HG02642 (cell line): ENCODE results near the gene KCNE2.

Experiments
- ATAC-seq: cut with Tn5 transposase; IDR thresholded peaks from one replicate; pipeline ENCODE4 v1.9.1; 2021; ENCODE audit warnings: mild to moderate bottlenecking; ENCODE audit not compliant: unreplicated experiment, poor library complexity

The KCNE2 gene

GRCh38 chr21:34363733-34364132, at the start of gene KCNE2:
Gene KCNE2 (plus strand): TSS chr21:34364006. CDS start chr21:34370479, 6,473 bp downstream.
- ATAC-seq, result no peak

DNA sequence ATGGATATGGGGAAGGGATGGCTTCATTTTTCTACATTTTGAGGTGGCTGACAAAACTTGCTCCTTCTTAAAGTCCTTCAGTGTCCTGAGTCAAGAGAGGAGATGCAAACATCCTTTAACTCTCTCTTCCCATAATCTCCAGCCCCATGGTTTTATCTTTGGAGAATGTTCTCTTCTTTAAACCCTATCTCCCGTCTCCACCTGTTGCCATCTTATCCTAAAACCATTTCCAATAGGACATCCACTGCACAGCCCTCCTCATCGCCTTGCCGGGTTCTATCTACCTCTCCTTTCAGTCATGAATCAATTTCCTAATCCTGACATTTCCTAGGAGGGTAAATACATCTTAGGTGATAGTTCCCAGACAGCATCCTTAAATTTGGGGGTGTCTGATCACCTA, 44.2 kb upstream of the KCNE2 start:
- ATAC-seq, result no peak

- ATAC-seq, result no peak
Measured at GRCh38 chr21:34320011-34320410, 43.8 kb upstream of the KCNE2 start.

- ATAC-seq, result no peak
Measured at GRCh38 chr21:34330055-34330454, 33.8 kb upstream of the KCNE2 start.

- no peak for ATAC-seq
Measured at GRCh38 chr21:34331726-34332125, 32.1 kb upstream of the KCNE2 start.

- ATAC-seq, result no peak
Measured at GRCh38 chr21:34332347-34332746, 31.5 kb upstream of the KCNE2 start.

GRCh38 chr21:34333121-34333739, 30.6 kb upstream of the KCNE2 start:
- ATAC-seq, result no peak

- ATAC-seq, result no peak
Measured at GRCh38 chr21:34335316-34335715, 28.5 kb upstream of the KCNE2 start.

DNA sequence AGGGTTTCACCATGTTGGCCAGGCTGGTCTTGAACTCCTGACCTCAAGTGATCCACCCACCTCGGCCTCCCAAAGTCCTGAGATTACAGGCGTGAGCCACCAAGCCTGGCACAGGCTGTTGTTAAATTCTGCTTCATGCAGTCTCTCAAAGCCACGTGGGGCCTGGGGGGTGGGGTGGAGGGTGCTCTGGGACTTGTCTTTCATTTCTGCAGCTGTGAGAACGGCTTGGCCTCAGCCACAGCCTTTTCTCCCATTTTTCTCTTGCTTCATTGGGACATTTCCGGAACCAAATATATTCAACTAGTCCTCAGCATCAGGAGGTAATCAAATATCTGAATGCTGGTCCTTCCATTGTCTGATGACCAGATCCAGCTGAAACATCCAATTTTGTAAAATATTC, 27.6 kb upstream of the KCNE2 start:
- ATAC-seq, result no peak

DNA sequence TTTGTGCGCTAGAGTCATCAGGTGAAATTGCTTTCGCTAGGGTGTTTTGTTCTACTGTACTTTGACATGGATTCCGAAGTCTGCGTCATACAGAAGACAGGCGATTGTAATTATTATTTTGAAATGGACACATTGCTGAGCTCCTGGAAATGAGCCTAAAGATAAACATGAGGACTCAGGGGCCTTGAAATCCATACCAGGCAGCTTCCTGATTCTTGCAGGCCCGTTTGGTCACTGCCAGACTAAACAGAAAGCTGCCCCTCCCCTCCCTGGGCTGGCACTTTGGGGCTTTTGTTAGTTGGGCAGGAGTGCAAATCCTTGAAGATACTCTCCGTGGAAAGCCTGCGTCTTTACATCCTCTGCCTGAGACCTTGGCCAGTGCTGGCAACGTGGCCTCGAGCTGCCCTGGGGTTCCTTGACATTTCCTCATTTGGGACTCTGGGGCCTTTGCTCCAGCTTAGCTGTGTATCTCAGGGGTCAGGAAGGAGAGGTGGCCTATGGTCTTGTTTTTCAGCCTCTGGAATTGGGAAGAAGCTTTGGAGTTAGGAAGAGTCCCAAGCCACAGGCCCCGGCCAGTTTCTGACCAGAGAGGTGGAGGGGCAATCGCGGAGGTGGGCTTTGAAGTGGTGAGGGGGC, 26.9 kb upstream of the KCNE2 start:
- no peak for ATAC-seq

DNA sequence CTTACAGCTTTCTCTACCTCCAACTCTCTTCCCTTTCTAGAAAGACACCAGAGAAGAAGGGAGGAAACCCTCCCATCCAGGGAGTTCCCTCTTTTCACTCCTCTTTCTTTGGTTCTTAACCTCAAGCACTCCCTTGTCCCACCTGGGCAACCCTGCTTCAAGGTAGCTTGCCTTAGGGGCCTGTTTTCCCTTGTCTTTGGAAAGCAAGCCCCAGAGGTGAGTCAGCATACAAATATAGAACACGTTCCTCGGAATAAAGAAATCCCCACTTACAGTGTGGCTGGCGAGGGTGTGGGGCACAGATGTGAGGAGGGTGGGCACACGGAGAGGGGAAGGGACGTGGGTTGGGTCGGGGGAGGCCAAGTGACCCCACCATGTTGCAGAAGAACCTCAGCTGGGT, 26.1 kb upstream of the KCNE2 start:
- no peak for ATAC-seq

DNA sequence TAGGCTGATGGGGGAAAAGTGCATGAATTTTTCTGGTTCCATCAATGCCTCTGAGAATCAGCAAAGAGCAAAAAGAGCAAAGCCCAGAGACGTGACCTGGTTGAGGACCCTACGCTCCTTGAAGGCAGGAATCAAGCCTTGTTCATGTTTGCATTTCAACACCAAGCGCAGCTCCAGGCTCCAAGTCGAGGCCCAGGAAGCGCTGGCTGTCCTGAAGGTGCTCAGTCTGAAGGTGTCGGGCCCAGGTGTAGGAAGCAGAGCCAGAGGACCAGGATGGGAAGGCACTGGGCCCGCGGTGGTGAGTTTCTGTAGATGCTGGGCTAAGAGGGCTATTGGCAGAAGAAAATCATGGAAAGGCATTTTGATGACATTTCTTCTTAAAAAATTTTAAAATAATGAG, 25.6 kb upstream of the KCNE2 start:
- ATAC-seq, result no peak

DNA sequence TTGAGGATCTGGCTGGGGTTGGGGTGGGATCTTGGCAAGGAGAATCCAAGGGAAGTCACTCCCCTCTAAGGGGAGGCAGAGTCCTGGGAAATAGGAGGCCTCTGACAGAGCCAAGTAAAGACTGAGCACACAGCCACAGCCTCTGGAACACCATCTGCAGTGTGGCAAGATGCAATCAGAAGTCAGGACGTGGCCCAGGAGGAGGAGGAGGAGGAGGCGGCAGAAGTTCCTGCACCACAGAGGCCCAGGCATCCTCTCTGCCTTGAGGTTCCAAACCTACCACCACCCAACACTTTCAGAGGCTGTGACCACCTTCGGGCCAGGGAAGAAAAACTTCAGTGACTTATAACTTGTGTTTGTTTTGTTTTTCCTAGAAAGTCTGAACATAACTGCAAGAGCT, 23.7 kb upstream of the KCNE2 start:
- ATAC-seq, result no peak

GRCh38 chr21:34342476-34342875, 21.3 kb upstream of the KCNE2 start:
- no peak for ATAC-seq

- ATAC-seq, result no peak
Measured at GRCh38 chr21:34343347-34343746, 20.5 kb upstream of the KCNE2 start.

DNA sequence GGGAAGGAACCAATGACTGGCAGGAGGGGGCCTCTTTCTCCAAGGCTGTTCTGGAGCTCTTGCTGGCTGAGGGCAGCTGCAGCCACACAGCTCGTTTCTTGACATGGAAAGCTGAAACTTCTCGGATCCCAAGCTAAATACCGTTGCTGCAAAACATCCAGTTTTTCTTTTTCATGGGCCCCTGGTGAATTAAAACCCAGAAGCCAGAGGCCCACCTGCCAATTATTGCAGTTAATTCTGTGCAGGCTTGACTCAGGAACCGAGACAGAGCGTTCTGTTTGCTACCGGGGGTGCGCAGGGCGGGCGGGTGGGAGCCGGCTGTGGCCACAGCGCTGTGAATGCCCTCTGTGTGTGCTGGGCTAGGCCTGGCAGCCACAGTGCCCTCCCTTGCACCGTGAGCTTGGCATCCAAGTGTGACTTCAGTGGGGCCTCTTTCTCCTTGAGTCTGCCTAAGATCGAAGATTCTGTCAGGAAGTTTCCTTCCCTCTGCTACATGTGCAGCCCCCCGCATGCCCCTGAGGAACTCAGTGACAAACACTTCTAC, 19.9 kb upstream of the KCNE2 start:
- no peak for ATAC-seq

DNA sequence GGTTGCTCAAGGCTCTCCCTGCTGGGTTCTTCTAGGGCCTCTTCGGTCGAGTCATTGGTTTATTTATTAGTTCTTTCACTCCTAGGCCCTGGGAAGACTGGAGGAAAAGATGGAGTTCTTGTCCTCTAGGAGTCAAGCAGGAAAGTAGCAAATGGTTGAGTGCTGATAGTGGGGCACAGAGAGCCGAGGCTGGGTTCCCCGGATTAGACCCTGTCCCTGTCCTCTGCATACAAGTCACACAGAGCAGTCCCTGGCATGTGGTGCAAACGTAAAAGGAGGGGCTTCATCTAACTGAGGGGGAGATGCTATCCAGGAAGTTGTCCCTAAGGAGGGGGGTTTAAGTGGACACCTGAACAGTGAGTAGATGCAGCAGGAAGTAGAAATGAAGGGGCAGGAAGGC, 19.2 kb upstream of the KCNE2 start:
- no peak for ATAC-seq

DNA sequence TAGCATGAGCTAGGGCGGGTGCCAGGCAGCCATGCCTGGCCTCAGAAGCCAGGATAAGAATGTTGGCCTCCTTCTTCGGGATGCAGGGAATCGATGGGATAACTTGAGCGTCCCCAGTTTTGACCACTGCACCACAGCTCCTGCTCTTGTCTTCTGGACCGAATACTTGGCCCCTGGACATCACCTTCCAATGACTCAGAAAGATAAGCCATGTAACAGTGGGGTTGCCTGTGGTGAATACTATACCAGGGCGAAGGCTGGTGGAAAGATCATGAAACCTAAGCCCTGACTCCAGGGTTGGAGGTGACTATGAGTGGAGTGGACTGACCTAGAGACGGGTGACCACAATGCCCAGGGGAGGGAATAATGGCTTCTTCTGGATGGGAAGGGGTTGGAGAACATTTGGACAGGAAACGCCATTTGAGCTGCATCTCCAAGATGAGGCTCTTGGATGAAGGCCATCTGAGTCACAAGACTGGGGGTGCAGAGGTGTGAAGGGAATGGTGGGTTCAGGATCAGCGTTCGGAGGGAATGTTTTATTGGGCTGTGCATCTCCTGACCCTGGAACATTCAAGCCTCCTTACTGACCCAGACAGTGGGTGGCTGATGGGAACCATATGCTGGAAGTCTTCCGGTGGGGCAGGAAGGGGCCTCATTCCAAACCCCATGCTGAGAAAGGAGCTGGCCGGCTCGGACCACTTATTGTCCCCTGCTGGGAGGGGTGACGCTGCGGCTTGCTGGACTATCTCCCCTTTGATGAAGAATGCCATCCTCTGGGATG, 18.5 kb upstream of the KCNE2 start:
- no peak for ATAC-seq

DNA sequence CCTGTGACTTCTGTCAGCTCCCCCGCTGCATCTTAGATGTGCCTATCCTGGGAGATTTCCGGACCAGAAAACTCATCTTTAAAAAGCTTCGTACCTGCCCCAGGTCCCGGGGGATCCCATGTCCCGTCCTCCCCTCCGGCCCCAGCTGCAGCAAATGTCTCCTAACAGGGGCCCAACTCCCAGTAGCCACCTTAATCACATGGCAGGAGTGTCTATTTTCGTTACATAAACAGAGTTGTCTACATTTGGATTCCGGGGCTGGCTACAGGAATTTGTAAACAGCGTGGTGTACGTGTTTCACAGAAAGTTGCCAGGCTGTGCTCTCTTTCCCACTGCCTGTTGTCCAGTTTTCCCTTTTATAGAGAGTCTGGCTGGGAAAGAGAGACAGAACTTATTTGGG, 17.9 kb upstream of the KCNE2 start:
- no peak for ATAC-seq

GRCh38 chr21:34348890-34349519, 14.8 kb upstream of the KCNE2 start:
- ATAC-seq, result no peak

DNA sequence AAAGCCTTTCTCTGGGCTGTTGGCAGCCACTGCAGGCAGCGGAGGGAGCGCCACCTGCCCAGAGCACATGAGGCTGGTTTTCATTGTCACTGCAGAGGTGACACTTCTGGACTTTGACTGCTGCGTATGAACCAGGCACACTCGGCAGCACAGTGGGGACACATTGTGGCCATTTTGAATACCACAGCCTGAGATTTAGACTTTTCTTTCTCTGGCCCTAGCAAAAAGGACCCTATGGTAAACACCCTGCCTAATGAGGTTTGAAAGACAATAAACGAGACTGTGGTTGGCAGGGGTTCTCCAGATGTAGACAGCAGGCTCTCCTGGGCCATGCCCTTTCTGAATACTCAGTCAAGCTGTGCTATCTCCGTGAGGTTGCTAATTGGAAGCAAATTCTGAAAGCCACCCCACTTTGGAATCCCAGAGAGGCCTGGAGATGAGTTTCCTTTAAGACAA, 12.0 kb upstream of the KCNE2 start:
- peak; percentile 76 for ATAC-seq
